HL-60 (cell line): ENCODE measurements around the gene PIAS4.

ENCODE experiments used
- DNase-seq, 2 experiments: peaks; one replicate each; pipeline ENCODE4 v3.0.0-alpha.2; 2010 to 2020; ENCODE audit warnings: low read depth in 1 of 2, low spot score in 1 of 2
- H3K27ac ChIP-seq: fragments of 250-450 bp; sonication (Bioruptor Pico); replicated peaks from 2 replicates; pipeline ENCODE4 v1.5.1; 2020; ENCODE audit warnings: mild to moderate bottlenecking, moderate library complexity
- H3K27me3 ChIP-seq: fragments of 250-450 bp; sonication (Bioruptor Pico); 2 replicates; pipeline ENCODE4 v1.5.1; 2021; ENCODE audit warnings: mild to moderate bottlenecking, moderate library complexity; ENCODE audit not compliant: insufficient read depth, poor library complexity, severe bottlenecking
- H3K4me3 ChIP-seq: replicated peaks from 2 replicates; pipeline ENCODE4 v1.5.1; 2011; ENCODE audit warnings: mild to moderate bottlenecking, control low read depth, low read length; ENCODE audit not compliant: insufficient read depth
- GABPA ChIP-seq: IDR thresholded peaks from 2 replicates; pipeline ENCODE4 v1.6.1; 2012; ENCODE audit warnings: low read depth
- POLR2AphosphoS5 ChIP-seq: IDR thresholded peaks from 2 replicates; pipeline ENCODE4 v1.6.1; 2012; ENCODE audit warnings: low read depth
- SPI1 ChIP-seq: IDR thresholded peaks from 2 replicates; pipeline ENCODE4 v1.6.1; 2012; ENCODE audit warnings: low read depth, mild to moderate bottlenecking, borderline replicate concordance
- TF ChIP-seq, protein P1 (sequence below): IDR thresholded peaks from one replicate; pipeline ENCODE4 v1.5.1; 2011; ENCODE audit warnings: low read length, control low read depth, inconsistent platforms; ENCODE audit not compliant: insufficient read depth
- TF ChIP-seq, protein P2 (sequence below): IDR thresholded peaks from 2 replicates; pipeline ENCODE4 v1.6.1; 2012; ENCODE audit warnings: low read depth; ENCODE audit not compliant: insufficient replicate concordance

The PIAS4 gene

DNA sequence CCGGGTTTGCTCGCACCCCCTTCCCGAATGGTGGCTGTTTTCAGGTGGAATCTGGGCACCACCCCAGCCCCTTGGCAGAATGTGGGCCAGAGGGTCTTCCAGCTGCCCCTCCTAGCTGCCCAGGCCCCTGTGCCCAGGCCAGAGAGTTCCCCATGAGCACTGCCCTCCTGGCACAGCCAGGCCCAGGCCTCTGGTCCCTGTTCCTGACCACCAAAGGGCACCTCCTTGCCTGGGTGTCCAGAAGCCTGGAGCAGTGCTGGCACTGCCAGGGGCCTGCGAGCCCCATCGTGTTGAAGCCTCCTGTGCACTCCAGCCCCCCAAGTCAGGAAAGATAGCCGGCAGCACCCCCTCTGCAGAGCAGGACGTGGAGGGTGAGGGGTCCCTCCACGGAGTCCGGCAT is 23.4 kb downstream of the PIAS4 start:
- Histone ChIP-seq H3K27ac (no peak overlapping the region), H3K4me3 (no peak overlapping the region), H3K27me3 (no peaks in the 10 kb centered on the region)
- DNase-seq: no peak
- TF ChIP-seq SPI1 (no peak), GABPA (no peak), POLR2AphosphoS5 (no peak)
- TF ChIP-seq, protein P1, sequence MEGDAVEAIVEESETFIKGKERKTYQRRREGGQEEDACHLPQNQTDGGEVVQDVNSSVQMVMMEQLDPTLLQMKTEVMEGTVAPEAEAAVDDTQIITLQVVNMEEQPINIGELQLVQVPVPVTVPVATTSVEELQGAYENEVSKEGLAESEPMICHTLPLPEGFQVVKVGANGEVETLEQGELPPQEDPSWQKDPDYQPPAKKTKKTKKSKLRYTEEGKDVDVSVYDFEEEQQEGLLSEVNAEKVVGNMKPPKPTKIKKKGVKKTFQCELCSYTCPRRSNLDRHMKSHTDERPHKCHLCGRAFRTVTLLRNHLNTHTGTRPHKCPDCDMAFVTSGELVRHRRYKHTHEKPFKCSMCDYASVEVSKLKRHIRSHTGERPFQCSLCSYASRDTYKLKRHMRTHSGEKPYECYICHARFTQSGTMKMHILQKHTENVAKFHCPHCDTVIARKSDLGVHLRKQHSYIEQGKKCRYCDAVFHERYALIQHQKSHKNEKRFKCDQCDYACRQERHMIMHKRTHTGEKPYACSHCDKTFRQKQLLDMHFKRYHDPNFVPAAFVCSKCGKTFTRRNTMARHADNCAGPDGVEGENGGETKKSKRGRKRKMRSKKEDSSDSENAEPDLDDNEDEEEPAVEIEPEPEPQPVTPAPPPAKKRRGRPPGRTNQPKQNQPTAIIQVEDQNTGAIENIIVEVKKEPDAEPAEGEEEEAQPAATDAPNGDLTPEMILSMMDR: no peak
- TF ChIP-seq, protein P2, sequence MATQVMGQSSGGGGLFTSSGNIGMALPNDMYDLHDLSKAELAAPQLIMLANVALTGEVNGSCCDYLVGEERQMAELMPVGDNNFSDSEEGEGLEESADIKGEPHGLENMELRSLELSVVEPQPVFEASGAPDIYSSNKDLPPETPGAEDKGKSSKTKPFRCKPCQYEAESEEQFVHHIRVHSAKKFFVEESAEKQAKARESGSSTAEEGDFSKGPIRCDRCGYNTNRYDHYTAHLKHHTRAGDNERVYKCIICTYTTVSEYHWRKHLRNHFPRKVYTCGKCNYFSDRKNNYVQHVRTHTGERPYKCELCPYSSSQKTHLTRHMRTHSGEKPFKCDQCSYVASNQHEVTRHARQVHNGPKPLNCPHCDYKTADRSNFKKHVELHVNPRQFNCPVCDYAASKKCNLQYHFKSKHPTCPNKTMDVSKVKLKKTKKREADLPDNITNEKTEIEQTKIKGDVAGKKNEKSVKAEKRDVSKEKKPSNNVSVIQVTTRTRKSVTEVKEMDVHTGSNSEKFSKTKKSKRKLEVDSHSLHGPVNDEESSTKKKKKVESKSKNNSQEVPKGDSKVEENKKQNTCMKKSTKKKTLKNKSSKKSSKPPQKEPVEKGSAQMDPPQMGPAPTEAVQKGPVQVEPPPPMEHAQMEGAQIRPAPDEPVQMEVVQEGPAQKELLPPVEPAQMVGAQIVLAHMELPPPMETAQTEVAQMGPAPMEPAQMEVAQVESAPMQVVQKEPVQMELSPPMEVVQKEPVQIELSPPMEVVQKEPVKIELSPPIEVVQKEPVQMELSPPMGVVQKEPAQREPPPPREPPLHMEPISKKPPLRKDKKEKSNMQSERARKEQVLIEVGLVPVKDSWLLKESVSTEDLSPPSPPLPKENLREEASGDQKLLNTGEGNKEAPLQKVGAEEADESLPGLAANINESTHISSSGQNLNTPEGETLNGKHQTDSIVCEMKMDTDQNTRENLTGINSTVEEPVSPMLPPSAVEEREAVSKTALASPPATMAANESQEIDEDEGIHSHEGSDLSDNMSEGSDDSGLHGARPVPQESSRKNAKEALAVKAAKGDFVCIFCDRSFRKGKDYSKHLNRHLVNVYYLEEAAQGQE: no peak

DNA sequence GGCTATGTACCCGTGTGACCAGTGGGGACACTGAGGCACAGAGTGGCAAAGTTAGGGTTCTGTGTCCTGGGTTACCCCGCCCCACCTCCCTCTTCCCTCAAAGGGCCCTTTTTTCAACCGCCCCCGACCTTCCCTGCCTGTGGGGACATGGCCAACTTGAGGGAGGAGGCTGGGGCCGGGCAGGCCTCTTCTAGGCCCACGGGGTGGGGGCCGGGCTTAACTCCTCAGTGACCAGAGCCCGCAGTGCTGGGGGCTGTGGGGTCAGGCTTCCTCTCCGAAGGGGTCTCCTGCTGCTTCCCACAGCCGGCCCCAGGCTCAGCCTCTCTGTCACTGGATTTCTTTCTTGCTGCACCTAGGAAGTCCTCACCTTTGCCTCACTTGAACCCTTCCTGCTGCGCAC is 23.9 kb downstream of the PIAS4 start:
- no peak for DNase-seq
- Histone ChIP-seq H3K4me3 (no peak overlapping the region), H3K27ac (no peak overlapping the region), H3K27me3 (no peaks in the 10 kb centered on the region)
- TF ChIP-seq, protein P1: no peak
- TF ChIP-seq, protein P2: no peak
- TF ChIP-seq GABPA (no peak), POLR2AphosphoS5 (no peak), SPI1 (no peak)

DNA sequence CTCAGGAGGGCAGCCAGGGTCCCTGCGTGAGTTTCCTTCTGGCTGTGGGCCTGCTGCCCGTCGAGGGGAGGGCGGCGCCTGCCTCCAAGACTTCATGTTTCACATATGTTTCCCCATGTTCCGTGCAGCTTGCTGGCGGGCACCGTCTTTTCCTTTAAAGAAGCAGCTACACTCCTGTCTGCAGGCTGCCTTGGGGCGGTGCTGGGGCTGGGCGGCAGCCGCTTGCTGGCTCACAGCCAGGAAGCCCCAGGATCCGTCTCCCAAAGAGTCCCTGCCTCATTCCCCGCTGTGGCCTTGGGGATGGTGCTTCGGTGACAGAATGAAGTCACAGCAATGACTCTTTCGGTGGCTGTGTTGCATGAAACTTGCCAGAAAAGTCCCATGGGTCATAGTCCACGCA is 24.9 kb downstream of the PIAS4 start:
- no peak for DNase-seq
- no peak overlapping the region for H3K4me3 ChIP-seq
- no peaks in the 10 kb centered on the region for H3K27me3 ChIP-seq
- no peak overlapping the region for H3K27ac ChIP-seq
- TF ChIP-seq GABPA: no peak
- TF ChIP-seq, protein P2: no peak
- no peak for TF ChIP-seq POLR2AphosphoS5
- TF ChIP-seq, protein P1: no peak
- no peak for TF ChIP-seq SPI1
